A549 (cell line): ENCODE results near the gene FRMD4A. TPM values are rescaled to one million over a fixed set of nuclear protein-coding genes. Genes with fewer than 3 reads are reported as not detected.

Experiments
- ATAC-seq, 2 experiments: fragments of 200-7000 bp in 1 of 2; fragments of >200 bp in 1 of 2; cut with Nextera tagmentation in 1 of 2; cut with Tn5 transposase in 1 of 2; 3 replicates each; pipeline versions ENCODE4 v1.8.0 to v1.9.1; 2018 to 2020; ENCODE audit warnings: mild to moderate bottlenecking in 1 of 2, moderate library complexity in 1 of 2
- CTCF ChIA-PET: fragments of 300-600 bp; sonication (Branson Sonifier 250); formaldehyde crosslinking; extraction: SDS; loops from one replicate; lab custom pipeline; 2021; ENCODE audit warnings: antibody characterized with exemption, inconsistent platforms; lab: Yijun Ruan, JAX
- POLR2A ChIA-PET: fragments of 350-600 bp; formaldehyde crosslinking; extraction: SDS; loops from one replicate; lab custom pipeline; 2021; ENCODE audit warnings: antibody characterized with exemption, inconsistent platforms; lab: Yijun Ruan, JAX
- DNase-seq, 2 experiments: peaks; one replicate each; pipeline versions ENCODE4 v3.0.0 to v3.0.0-alpha.2; 2011 to 2016; ENCODE audit warnings: low read depth in 1 of 2, low spot score in 1 of 2
- FAIRE-seq: peaks from 2 replicates; lab custom pipeline; 2011; peaks lifted over from hg19 to GRCh38; lab: Jason Lieb, UNC
- H3K27ac ChIP-seq, 2 experiments: fragments of >200 bp; sonication (Bioruptor Twin); formaldehyde crosslinking; 3 replicates each; pipeline ENCODE4 v1.5.1; 2016 to 2017
- H3K4me1 ChIP-seq: fragments of >200 bp; sonication (Bioruptor Twin); formaldehyde crosslinking; 3 replicates; pipeline ENCODE4 v1.6.1; 2016
- H3K4me2 ChIP-seq: fragments of >200 bp; sonication (Bioruptor Twin); formaldehyde crosslinking; 3 replicates; pipeline ENCODE4 v1.6.1; 2016
- H3K4me3 ChIP-seq: fragments of >200 bp; sonication (Bioruptor Twin); formaldehyde crosslinking; 3 replicates; pipeline ENCODE4 v1.5.1; 2016
- H3K9me3 ChIP-seq: fragments of >200 bp; sonication (Bioruptor Twin); formaldehyde crosslinking; 3 replicates; pipeline ENCODE4 v1.6.1; 2016
- EP300 ChIP-seq, 2 experiments: fragments of >200 bp; sonication (Bioruptor Twin); formaldehyde crosslinking; IDR thresholded peaks; 2 replicates in 1 of 2; 3 replicates in 1 of 2; pipeline ENCODE4 v1.6.1; 2016 to 2017
- FOSB ChIP-seq: fragments of 250-450 bp; sonication (Bioruptor Pico); IDR thresholded peaks from 2 replicates; pipeline ENCODE4 v1.5.0; 2020; ENCODE audit warnings: mild to moderate bottlenecking, moderate library complexity
- HEYL ChIP-seq: fragments of 250-450 bp; sonication (Bioruptor Pico); IDR thresholded peaks from 2 replicates; pipeline ENCODE4 v1.8.0; 2021; ENCODE audit warnings: mild to moderate bottlenecking, moderate library complexity
- HOXA7 ChIP-seq: fragments of 250-450 bp; sonication (Bioruptor Pico); IDR thresholded peaks from 2 replicates; pipeline ENCODE4 v1.5.0; 2020; ENCODE audit warnings: mild to moderate bottlenecking, moderate library complexity
- JUN ChIP-seq, 2 experiments: fragments of >200 bp; sonication (Bioruptor Twin); formaldehyde crosslinking; IDR thresholded peaks; 2 replicates in 1 of 2; 3 replicates in 1 of 2; pipeline ENCODE4 v1.6.1; 2016 to 2017
- KDM1A ChIP-seq: fragments of 200-600 bp; sonication (generic); IDR thresholded peaks from 2 replicates; pipeline ENCODE4 v1.6.1; 2016; ENCODE audit warnings: low read depth, mild to moderate bottlenecking
- RARB ChIP-seq: fragments of 250-450 bp; sonication (Bioruptor Pico); IDR thresholded peaks from 2 replicates; pipeline ENCODE4 v1.8.0; 2021; ENCODE audit warnings: mild to moderate bottlenecking, moderate library complexity
- RCOR1 ChIP-seq: fragments of 150-350 bp; IDR thresholded peaks from 2 replicates; pipeline ENCODE4 v1.6.1; 2014; ENCODE audit warnings: antibody characterized with exemption, low read length, low read depth
- TP53 ChIP-seq: fragments of 250-450 bp; sonication (Bioruptor Pico); IDR thresholded peaks from 2 replicates; pipeline ENCODE4 v1.5.0; 2021; ENCODE audit warnings: mild to moderate bottlenecking, moderate library complexity
- ZC3H11A ChIP-seq: fragments of 450-650 bp; IDR thresholded peaks from 2 replicates; pipeline ENCODE4 v1.6.1; 2014; ENCODE audit warnings: antibody characterized with exemption, mild to moderate bottlenecking
- ZNF302 ChIP-seq: fragments of 250-450 bp; sonication (Bioruptor Pico); IDR thresholded peaks from 2 replicates; pipeline ENCODE4 v1.9.0; 2021; ENCODE audit warnings: inconsistent platforms, mild to moderate bottlenecking, moderate library complexity
- ZSCAN20 ChIP-seq: fragments of 250-450 bp; sonication (Bioruptor Pico); IDR thresholded peaks from 2 replicates; pipeline ENCODE4 v1.8.0; 2022; ENCODE audit warnings: mild to moderate bottlenecking, moderate library complexity
- WGBS: methylation state at CpG from one replicate; pipeline ENCODE4 v1.1.6; 2017; ENCODE audit errors: missing lambda C conversion rate; 5-methylcytosine and 5-hydroxymethylcytosine counted together
- polyA plus RNA-seq, 4 experiments: library from polyadenylated mRNA; depleted of rRNA in 3 of 4; stranded (reverse); fragments of >200 nt; fragmentation: RNase III in 1 of 4; extraction: RNeasy Plus Mini Kit Qiagen cat#74134 plus additional on column Dnase treatment in 1 of 4; gene quantifications; 2 replicates in 3 of 4; 3 replicates in 1 of 4; pipeline ENCODE4 v1.2.3, GENCODE V29; 2011 to 2017
- TF ChIP-seq, protein P1 (sequence below): fragments of 200-600 bp; sonication (generic); IDR thresholded peaks from 2 replicates; pipeline ENCODE4 v1.6.1; 2016; ENCODE audit warnings: antibody characterized with exemption, mild to moderate bottlenecking, moderate library complexity
- TF ChIP-seq, protein P2 (sequence below): fragments of 250-450 bp; sonication (Bioruptor Pico); IDR thresholded peaks from 2 replicates; pipeline ENCODE4 v1.5.0; 2021; ENCODE audit warnings: mild to moderate bottlenecking, moderate library complexity, borderline replicate concordance
- TF ChIP-seq, protein P3 (sequence below): fragments of 450-650 bp; IDR thresholded peaks from 2 replicates; pipeline ENCODE4 v1.6.1; 2014; ENCODE audit warnings: antibody characterized with exemption

The FRMD4A gene
- polyA plus RNA-seq, 2 of the 4 experiments (the other 2 are of a cell fraction) = 2.5 to 4.7 TPM

DNA sequence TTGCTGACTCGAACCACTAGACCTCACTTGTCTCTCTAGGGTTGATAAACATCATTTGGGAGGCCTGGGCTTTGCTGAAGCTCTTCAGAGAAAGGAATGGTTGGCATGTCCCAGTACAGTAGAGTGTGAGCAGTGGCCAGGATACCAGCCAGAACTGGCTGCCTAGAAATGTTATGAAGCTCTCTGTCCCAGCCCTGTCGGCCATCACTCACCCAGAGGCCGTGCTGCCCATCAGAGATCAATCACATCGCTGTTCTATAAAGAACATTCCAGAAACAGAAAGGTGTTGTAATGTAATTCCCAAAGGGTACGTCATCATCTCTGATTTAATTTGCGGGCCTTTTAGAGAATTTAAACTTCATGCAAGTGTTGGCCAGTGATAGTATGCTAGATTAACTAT lies 632.5 kb downstream of the FRMD4A start:
- Histone ChIP-seq H3K27ac (no peak overlapping the region), H3K9me3 (no peaks in the 10 kb centered on the region), H3K4me1 (peaks cover 14% of the 10 kb centered on the region; the same call in 2 of the 3 replicates), H3K4me3 (no peak overlapping the region), H3K4me2 (no peak overlapping the region)
- WGBS = 74% methylated on average over 6 of the region's 6 CpGs
- ATAC-seq (no peak), FAIRE-seq (no peak), DNase-seq (no peak)
- TF ChIP-seq, protein P1, sequence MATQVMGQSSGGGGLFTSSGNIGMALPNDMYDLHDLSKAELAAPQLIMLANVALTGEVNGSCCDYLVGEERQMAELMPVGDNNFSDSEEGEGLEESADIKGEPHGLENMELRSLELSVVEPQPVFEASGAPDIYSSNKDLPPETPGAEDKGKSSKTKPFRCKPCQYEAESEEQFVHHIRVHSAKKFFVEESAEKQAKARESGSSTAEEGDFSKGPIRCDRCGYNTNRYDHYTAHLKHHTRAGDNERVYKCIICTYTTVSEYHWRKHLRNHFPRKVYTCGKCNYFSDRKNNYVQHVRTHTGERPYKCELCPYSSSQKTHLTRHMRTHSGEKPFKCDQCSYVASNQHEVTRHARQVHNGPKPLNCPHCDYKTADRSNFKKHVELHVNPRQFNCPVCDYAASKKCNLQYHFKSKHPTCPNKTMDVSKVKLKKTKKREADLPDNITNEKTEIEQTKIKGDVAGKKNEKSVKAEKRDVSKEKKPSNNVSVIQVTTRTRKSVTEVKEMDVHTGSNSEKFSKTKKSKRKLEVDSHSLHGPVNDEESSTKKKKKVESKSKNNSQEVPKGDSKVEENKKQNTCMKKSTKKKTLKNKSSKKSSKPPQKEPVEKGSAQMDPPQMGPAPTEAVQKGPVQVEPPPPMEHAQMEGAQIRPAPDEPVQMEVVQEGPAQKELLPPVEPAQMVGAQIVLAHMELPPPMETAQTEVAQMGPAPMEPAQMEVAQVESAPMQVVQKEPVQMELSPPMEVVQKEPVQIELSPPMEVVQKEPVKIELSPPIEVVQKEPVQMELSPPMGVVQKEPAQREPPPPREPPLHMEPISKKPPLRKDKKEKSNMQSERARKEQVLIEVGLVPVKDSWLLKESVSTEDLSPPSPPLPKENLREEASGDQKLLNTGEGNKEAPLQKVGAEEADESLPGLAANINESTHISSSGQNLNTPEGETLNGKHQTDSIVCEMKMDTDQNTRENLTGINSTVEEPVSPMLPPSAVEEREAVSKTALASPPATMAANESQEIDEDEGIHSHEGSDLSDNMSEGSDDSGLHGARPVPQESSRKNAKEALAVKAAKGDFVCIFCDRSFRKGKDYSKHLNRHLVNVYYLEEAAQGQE = no peak
- TF ChIP-seq RARB (CRISPR knock-in tag) (no peak), TP53 (no peak)
- CTCF ChIA-PET = no interaction called here
- POLR2A ChIA-PET = no interaction called here

DNA sequence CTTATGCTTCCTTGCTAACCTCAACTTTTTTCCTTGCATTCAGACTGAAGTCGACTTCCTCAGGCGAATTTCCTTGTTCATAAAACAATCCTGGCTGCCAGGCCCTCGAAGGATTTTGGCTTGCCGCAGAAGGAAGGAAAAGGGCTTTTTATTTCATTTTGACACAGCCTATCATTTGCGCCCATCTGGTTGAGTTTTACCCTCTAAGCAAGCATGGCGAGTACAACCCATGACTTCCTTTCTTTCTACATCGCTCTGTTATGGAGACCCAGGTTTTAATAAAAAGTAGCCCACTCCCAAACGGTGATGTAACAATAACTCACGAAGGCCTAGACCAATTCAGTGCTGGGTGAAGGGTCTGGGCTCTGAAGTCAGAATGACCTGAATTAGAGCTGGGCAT lies 634.7 kb downstream of the FRMD4A start:
- H3K9me3 ChIP-seq = no peaks in the 10 kb centered on the region
- H3K4me3 ChIP-seq = no peak overlapping the region
- CTCF ChIA-PET = interaction anchor here (0.7 kb wide), 1 partner anchor 23 kb away, joined by 3 read pairs; no protein-coding TSS in a partner anchor
- no peak overlapping the region for H3K27ac ChIP-seq
- POLR2A ChIA-PET = no interaction called here
- no peak for FAIRE-seq
- TF ChIP-seq EP300 (IDR thresholded peaks at IDR 0.05) = no peak
- peaks cover 8% of the 10 kb centered on the region; the same call in 1 of the 3 replicates for H3K4me1 ChIP-seq
- DNase-seq = no peak
- WGBS = 89% methylated on average over 9 of the region's 9 CpGs
- H3K4me2 ChIP-seq = 0 out of 3 replicates have a peak overlapping the region, but pooled peaks have one; percentile 12
- no peak for ATAC-seq

DNA sequence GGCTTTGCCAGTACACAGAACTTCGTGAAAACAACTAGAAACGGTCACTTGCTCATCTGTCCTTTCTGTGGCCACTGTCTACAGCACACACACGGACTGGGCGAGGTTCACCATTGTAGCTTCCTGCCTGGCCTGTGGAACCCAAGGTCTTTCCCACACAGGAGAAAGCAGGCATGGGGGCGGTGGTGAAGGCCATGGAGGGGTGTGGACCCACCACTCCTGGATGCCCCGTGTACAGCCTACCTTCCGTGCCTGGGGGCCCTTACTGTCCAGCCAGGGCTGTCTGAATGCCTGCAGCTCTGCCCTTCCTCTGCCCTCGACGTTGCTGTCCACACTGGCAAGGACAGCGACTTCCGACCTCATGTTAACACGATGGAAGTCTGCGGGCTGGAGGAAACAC lies 635.1 kb downstream of the FRMD4A start:
- H3K9me3 ChIP-seq = no peaks in the 10 kb centered on the region
- WGBS = 88% methylated on average over 12 of the region's 13 CpGs
- no peak overlapping the region for H3K4me3 ChIP-seq
- H3K4me2 ChIP-seq = no peak overlapping the region
- ChIA-PET CTCF (no interaction called here), POLR2A (no interaction called here)
- DNase-seq (no peak), ATAC-seq (no peak)
- H3K4me1 ChIP-seq = peaks cover 8% of the 10 kb centered on the region; the same call in 1 of the 3 replicates
- TF ChIP-seq HOXA7 (CRISPR knock-in tag) = no peak
- TF ChIP-seq ZC3H11A = no peak
- TF ChIP-seq RCOR1 = no peak
- TF ChIP-seq, all 56 proteins: peak for 0
- H3K27ac ChIP-seq = no peak overlapping the region
- no peak for FAIRE-seq

DNA sequence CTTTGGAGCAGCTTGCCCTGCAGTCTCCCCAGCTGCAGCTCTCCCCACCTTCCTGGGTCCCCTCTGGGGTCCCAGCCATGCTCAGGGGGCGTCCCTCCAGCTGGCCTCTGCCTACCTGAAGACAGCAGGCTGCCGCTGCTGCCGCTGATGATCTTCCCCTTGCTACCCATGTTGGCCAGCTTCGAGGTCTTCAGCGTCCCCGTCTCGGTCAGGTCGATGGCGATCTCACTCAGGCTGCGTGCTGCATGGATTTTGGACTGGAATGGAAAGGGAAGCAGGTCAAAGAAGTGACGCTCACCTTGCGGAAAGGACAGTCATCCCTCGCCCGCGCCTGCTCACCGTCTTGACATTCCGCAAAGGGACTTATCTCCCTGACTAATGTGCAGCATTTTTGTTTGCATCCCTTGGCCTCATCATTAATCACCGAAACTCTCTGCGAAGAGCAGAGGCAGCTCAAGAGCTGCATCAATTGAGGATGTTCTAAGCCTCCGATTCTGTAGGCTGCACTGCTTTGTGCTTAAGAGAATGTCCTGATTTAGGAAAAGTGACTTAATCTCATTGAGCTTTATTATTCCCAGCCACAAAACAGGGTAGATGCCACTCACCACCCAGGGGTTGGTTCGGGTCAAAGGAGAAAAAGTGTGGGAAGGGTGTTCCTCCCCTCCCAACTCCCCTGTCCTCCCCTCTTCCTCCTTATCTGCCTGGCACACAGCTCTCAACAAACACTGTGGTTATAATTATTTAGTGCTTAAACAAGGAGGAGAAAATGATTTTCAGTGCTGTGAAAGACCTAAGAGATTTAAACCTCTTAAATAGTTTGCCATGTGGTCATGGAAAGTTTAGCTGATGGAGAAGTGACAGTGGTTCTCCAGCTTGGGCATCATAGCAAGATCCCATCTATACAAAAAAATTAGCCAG lies 636.7 kb downstream of the FRMD4A start:
- no peak overlapping the region for H3K27ac ChIP-seq
- no peak overlapping the region for H3K4me3 ChIP-seq
- ChIA-PET CTCF (interaction anchor here (0.6 to 1.7 kb wide), 2 partner anchors 12 to 807 kb away, joined by 3 to 8 read pairs; no protein-coding TSS in a partner anchor), POLR2A (no interaction called here)
- FAIRE-seq = no peak
- H3K4me2 ChIP-seq = no peak overlapping the region
- H3K9me3 ChIP-seq = no peaks in the 10 kb centered on the region
- ATAC-seq = no peak
- 87% methylated on average over 21 of the region's 21 CpGs for WGBS
- no peak for DNase-seq
- peaks cover 8% of the 10 kb centered on the region; the same call in 1 of the 3 replicates for H3K4me1 ChIP-seq
- TF ChIP-seq FOSB (CRISPR knock-in tag) (no peak), JUN (IDR thresholded peaks at IDR 0.05) (no peak), HEYL (CRISPR knock-in tag) (no peak), KDM1A (no peak), ZSCAN20 (CRISPR knock-in tag) (no peak), EP300 (IDR thresholded peaks at IDR 0.05) (no peak), ZNF302 (CRISPR knock-in tag) (no peak), HOXA7 (CRISPR knock-in tag) (no peak)
- TF ChIP-seq, protein P2, sequence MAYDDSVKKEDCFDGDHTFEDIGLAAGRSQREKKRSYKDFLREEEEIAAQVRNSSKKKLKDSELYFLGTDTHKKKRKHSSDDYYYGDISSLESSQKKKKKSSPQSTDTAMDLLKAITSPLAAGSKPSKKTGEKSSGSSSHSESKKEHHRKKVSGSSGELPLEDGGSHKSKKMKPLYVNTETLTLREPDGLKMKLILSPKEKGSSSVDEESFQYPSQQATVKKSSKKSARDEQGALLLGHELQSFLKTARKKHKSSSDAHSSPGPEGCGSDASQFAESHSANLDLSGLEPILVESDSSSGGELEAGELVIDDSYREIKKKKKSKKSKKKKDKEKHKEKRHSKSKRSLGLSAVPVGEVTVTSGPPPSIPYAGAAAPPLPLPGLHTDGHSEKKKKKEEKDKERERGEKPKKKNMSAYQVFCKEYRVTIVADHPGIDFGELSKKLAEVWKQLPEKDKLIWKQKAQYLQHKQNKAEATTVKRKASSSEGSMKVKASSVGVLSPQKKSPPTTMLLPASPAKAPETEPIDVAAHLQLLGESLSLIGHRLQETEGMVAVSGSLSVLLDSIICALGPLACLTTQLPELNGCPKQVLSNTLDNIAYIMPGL (CRISPR knock-in tag) = no peak
- TF ChIP-seq, protein P3, sequence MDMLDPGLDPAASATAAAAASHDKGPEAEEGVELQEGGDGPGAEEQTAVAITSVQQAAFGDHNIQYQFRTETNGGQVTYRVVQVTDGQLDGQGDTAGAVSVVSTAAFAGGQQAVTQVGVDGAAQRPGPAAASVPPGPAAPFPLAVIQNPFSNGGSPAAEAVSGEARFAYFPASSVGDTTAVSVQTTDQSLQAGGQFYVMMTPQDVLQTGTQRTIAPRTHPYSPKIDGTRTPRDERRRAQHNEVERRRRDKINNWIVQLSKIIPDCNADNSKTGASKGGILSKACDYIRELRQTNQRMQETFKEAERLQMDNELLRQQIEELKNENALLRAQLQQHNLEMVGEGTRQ = no peak
